Measurements from ENCODE around the gene ARID5B.

ARID5B gene

GRCh38 chr10:62053860-62054259 lies 152.4 kb downstream of the ARID5B start:
- DNase-seq (ENCODE audit: low read depth) = no peak

GRCh38 chr10:62054408-62054807 lies 152.9 kb downstream of the ARID5B start:
- no peak for DNase-seq (ENCODE audit: low read depth)

- DNase-seq (ENCODE audit: low read depth) = no peak
Observed at GRCh38 chr10:62054830-62055229, 153.3 kb downstream of the ARID5B start.

GRCh38 chr10:62056219-62056618 lies 154.7 kb downstream of the ARID5B start:
- no peak for DNase-seq (ENCODE audit: low read depth)

GRCh38 chr10:62056698-62057097 lies 155.2 kb downstream of the ARID5B start:
- DNase-seq (ENCODE audit: low read depth) = no peak

- DNase-seq (ENCODE audit: low read depth) = no peak
Observed at GRCh38 chr10:62057359-62057758, 155.9 kb downstream of the ARID5B start.

GRCh38 chr10:62057850-62058249 lies 156.4 kb downstream of the ARID5B start:
- no peak for DNase-seq (ENCODE audit: low read depth)

GRCh38 chr10:62058476-62058875 lies 157.0 kb downstream of the ARID5B start:
- DNase-seq (ENCODE audit: low read depth) = no peak

- no peak for DNase-seq (ENCODE audit: low read depth)
Observed at GRCh38 chr10:62058896-62059216, 157.4 kb downstream of the ARID5B start.

GRCh38 chr10:62059217-62059920 lies 157.9 kb downstream of the ARID5B start:
- DNase-seq (ENCODE audit: low read depth) = no peak

- DNase-seq (ENCODE audit: low read depth) = no peak
Observed at GRCh38 chr10:62062028-62062427, 160.5 kb downstream of the ARID5B start.

- no peak for DNase-seq (ENCODE audit: low read depth)
Observed at GRCh38 chr10:62062752-62063512, 161.4 kb downstream of the ARID5B start.

GRCh38 chr10:62063795-62064472 lies 162.4 kb downstream of the ARID5B start:
- DNase-seq (ENCODE audit: low read depth) = no peak

GRCh38 chr10:62067560-62067959 lies 166.1 kb downstream of the ARID5B start:
- no peak for DNase-seq (ENCODE audit: low read depth)

- no peak for DNase-seq (ENCODE audit: low read depth)
Observed at GRCh38 chr10:62068464-62068863, 167.0 kb downstream of the ARID5B start.

GRCh38 chr10:62069452-62070178 lies 168.1 kb downstream of the ARID5B start:
- DNase-seq (ENCODE audit: low read depth) = no peak

GRCh38 chr10:62071846-62072281 lies 170.4 kb downstream of the ARID5B start:
- no peak for DNase-seq (ENCODE audit: low read depth)

GRCh38 chr10:62072901-62073300 lies 171.4 kb downstream of the ARID5B start:
- no peak for DNase-seq (ENCODE audit: low read depth)

GRCh38 chr10:62073429-62073828 lies 171.9 kb downstream of the ARID5B start:
- DNase-seq (ENCODE audit: low read depth) = no peak

- no peak for DNase-seq (ENCODE audit: low read depth)
Observed at GRCh38 chr10:62075414-62075813, 173.9 kb downstream of the ARID5B start.

- DNase-seq (ENCODE audit: low read depth) = no peak
Observed at GRCh38 chr10:62075912-62076311, 174.4 kb downstream of the ARID5B start.

- no peak for DNase-seq (ENCODE audit: low read depth)
Observed at GRCh38 chr10:62076891-62077290, 175.4 kb downstream of the ARID5B start.

Measured in stimulated activated CD8-positive, alpha-beta memory T cell treated with anti-CD3 and anti-CD28 coated beads, Interleukin-7, amount 100 ng/mL, for 24 hours (primary cell).